ENCODE results near the gene MSL3B.

GRCh38 chr2:233833345-233833744 is 34.8 kb downstream of the MSL3B start:
- TF ChIP-seq BHLHE40 (IDR thresholded peaks at IDR 0.05; ENCODE audit: borderline replicate concordance) (no peak), SP1 (IDR thresholded peaks at IDR 0.05) (no peak), SUZ12 (IDR thresholded peaks at IDR 0.05) (no peak), FOXM1 (IDR thresholded peaks at IDR 0.05; ENCODE audit: borderline replicate concordance) (no peak), L3MBTL2 (conservative IDR thresholded peaks at IDR 0.05) (no peak), FOXA1 (IDR thresholded peaks at IDR 0.05) (no peak), TARDBP (IDR thresholded peaks at IDR 0.05) (no peak), ELF4 (IDR thresholded peaks at IDR 0.05) (no peak), ARNT (IDR thresholded peaks at IDR 0.05) (no peak), FOXK2 (IDR thresholded peaks at IDR 0.05) (no peak), HDGF (IDR thresholded peaks at IDR 0.05; ENCODE audit: borderline replicate concordance) (no peak), PKNOX1 (IDR thresholded peaks at IDR 0.05) (no peak), NFRKB (IDR thresholded peaks at IDR 0.05) (no peak)
